HG03064 (cell line): Measurements from ENCODE around the gene AOC2.

ENCODE experiments used
- ATAC-seq: cut with Tn5 transposase; IDR thresholded peaks from one replicate; pipeline ENCODE4 v1.9.1; 2021; ENCODE audit warnings: low read depth; ENCODE audit not compliant: unreplicated experiment

Gene AOC2

DNA sequence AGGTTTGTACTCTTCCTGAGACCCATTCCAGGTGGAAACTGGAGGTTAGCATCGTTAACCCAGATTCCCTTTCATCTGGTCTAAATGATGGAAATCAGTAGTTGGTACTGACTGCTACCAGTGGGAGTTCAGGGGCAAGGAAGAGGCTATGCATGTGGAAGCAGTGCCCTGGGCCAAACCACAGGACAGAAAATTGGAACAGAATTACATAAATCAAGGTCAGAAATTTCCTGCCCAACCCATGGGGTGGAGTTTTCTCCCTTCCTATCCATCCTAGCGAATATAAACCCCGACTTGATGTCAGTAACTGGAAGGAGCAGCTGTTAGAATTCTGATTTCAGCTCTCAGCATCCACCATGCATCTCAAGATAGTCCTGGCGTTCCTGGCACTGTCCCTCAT is at the start of gene AOC2:
Gene AOC2, plus strand, starts transcription at position 310 of the 400 bp plus-strand sequence. Its CDS starts 47 bp downstream, at position 357.
- ATAC-seq = no peak

DNA sequence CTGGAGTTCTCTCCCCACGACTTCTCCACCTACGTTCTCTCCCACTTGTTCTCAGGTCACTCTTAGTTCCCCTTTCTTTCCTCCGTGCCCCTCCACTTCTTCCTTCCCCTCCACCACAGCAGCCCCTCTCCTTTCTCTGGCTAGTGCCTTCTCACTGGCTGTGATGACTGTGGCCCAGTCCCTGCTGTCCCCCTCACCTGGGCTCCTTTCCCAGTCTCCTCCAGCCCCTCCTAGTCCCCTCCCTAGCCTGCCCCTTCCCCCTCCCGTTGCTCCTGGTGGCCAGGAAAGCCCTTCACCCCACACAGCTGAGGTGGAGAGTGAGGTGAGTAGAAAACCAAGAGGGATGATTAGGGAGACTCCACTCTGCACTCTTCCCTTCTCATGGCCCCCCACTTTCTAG is 49.3 kb upstream of the AOC2 start:
- ATAC-seq = no peak

- ATAC-seq = no peak
These were observed 48.9 kb upstream of the AOC2 start for GRCh38 chr17:42795465-42795864.

- ATAC-seq = no peak
These were observed 48.2 kb upstream of the AOC2 start for GRCh38 chr17:42796066-42796758.

DNA sequence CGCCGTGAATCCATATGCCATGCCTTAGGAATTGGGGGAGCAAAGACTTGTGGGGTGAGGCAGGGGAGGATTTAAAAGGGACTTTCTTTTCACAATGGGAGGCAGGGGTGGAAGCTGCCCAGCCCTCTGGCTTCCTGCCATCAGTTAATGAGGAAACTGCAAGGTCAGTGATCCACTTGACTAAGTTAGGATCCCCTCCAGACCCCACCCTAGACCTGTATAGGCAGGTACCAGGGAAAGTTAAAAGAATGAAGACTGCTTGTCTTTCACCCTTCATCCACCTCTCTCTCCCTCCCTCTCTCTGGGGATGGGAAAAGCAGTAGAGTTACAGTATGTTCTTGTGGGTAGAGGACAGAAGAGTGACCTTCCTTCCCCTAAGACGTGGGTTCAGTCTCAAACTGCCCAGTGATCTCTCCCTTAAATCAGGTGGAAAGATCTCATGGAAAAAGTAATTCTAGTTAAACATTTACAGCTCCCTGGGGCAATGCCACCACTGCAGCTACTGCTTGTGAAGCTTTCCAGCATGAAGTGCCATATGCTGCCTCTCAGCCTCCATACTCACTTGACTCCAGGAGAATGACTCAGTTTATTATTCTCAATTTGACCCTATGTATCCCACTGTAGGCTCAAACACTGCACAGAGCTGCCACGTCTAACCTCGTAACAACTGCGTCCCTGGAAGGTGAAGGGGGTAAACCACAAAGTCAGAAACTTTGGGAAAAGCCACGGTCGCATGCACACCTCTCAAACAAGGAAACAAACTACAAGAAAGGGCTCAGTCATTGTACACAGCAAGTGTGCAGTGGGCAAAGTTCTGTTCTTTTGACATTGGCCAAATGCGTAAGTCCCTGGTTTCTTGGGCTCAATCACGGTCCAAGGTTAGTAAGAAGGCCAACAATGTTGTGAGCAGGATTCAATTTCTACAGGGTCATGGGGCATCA is 47.0 kb upstream of the AOC2 start:
- ATAC-seq = no peak

DNA sequence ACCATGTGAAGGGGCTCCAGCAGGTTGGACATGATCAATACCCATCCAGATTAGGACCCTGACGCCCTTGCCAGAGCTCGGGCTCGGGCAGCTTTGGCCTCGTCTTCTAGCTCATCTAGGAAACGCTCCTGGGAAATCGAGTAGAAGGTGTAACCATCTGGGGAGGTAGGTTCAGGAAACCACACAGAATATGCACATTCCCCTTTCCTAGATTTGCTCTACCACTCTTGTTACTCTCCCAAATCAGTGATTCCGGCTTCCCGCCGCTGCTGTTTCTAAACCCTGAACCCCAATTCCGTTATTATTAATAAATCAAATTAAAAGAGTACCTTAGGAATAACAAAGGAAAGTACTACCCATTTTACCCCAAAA is 46.4 kb upstream of the AOC2 start:
- ATAC-seq = no peak

DNA sequence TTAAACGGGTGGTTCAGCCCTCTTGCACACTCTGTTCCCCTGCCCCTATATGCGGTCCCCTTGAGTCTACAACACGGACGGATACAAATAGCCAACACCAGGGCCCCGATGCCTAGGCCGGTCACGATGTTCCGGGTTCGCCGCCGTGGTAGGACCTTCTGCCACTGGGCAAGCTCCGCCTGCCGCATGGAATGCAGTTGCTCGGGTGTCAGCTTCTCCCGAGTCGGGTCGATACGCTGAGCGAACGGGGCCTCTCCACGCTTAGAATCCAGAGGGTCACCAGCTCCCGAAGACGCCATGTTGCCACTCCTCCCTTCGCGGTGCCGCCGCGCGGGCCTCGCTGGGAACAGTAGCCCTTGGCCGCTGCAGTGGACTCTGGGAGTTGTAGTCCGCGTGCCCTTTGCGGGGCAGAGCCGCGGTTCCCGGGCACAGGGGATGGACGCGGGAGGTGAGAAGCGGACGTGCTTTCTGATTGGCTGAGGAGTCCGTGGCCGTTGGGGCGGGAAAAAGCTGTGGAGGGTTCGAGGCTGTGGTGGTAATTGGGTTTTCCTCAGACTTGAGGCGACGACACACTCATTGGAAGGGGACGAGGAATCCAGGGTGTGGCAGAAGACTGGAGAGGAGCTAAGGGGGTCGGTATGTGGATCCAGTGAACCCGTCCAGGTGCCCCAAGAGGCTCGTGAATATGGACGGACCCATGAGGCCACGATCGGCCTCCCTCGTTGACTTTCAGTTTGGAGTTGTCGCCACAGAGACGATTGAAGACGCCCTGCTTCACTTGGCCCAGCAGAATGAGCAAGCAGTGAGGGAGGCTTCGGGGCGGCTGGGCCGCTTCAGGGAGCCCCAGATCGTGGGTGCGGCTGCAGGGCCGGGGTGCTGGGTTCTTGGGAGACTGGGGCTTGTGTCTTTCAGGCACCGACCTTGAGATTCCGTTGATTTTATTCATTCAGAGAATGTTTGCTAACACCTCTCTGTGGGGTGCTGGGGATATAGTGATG is 45.7 kb upstream of the AOC2 start, which contains the start of the genes CNTD1 and COA3:
Gene CNTD1, plus strand, starts transcription at position 479 of the 998 bp plus-strand sequence. Its CDS starts 207 bp downstream, at position 686.
Gene COA3, minus strand, starts transcription at position 322 of the 998 bp plus-strand sequence. Its CDS starts 23 bp downstream, at position 299.
- no peak for ATAC-seq

GRCh38 chr17:42803074-42803883 is 41.1 kb upstream of the AOC2 start:
- ATAC-seq = no peak

DNA sequence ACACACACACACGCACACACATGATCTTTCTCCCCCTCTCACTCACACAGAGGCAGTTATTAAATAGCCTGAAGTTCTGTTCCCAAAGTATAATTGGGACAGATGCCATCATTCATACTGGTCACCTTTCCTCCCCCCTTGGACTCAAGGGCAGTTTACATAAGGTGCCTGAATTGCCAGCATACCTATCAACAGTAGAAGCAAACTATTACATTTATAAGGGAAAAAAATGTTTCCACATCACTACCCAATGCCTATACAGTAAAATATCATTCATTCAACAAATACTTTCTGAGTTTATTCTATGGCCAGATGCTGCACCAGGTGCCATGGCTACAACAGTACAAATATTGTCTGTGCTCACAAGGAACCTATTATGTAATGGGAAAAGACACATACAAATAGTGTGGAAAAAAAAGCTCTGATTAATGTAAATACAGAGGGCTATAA is 39.4 kb upstream of the AOC2 start:
- ATAC-seq = no peak

- no peak for ATAC-seq
These were observed 38.1 kb upstream of the AOC2 start for GRCh38 chr17:42806249-42806648.

DNA sequence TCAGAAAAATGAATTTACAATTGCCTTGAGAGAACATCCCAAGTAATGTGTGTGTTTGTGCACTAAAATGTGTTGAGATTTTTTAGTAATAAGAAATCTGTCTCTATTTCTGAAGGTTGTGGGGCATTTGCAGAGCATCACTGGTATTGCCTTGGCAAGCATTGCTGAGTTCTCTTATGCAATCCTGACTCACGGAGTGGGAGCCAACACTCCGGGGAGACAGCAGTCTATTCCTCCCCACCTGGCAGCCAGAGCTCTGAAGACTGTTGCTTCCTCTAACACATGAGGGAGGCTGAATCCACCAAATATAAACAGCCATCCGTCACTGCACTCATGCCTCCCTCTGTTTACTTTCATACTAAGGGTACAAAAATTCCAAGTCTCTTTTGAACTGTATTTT is 35.1 kb upstream of the AOC2 start:
- ATAC-seq = no peak

- no peak for ATAC-seq
These were observed 29.6 kb upstream of the AOC2 start for GRCh38 chr17:42814633-42815399.

DNA sequence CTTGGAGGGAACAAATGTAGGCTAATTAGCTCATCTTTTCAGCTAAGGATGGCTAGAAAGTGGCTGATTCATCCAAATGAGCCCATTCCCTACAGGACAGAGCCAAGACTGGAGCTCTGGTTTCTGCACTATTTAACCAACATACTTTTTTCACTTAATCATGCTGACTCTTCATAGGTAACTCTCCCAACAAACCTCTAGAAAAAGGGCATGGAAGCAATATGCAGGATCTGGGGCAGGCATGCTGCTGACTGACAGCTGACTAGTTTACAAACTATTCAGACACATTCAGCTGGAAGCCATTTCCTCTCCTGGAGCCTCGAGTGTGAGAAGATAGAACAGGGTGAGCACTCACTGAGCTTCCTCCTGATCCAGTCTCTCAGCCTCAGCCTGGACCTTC is 26.5 kb upstream of the AOC2 start:
- no peak for ATAC-seq

DNA sequence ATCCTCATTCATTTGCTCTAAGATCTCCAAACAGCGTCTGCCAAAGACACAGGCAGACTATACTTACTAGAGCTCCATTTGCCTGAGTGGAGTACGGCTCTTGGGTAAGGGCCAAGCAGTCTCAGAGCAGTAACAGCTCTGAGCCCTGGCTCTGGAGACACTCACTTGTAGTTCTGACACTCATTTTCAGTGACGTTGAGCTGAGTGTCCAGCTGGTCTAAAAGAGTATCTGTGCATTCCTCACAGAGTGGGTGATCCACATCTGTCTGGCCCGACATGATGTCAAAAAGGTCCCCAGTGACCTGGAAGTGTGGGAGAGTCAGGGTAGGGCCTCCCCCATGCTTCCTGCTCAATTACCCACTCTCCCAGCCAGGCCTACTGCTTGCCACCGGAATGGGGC is 26.0 kb upstream of the AOC2 start:
- ATAC-seq = no peak

DNA sequence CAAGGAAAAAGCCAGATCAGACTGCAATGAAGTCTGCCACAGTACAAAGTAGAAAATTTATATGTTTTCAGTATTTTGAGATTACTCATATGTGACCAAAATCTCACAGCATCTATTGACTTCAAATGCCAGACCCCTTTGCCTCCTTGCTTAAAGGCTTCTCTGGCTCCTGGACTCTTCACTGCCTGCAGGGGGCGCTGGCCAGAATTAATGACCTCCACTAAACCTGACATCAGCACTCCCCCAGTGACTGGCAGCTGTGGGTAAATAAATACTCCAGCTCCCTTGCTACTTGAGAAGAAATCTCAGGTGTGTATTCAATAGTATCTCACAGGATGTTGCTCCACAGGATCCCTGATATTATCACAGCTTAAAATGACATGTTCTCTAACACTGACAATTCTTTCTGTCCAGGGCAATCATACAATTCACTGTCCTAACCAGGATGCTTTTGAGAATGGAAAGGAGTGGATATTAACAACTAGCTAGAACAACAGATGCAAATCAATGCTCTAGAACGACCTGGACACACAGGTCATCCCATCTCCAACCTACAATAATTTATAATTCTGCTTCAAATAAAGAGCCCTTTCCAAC is 24.3 kb upstream of the AOC2 start:
- no peak for ATAC-seq

DNA sequence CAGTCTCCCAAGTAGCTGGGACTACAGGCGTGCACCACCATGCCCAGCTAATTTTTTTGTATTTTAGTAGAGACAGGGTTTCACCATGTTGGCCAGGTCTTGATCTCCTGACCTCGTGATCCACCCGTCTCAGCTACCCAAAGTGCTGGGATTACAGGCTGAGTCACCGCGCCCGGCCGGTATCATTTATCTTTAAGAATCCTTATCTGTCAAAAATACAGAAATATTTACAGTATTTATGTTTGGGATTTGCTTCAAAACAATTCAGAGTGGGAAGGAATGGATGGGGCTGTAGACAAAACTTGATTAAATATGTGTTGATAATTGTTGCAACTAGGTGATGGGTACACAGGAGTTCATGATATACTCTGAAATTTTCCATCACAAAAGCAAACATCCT is 23.2 kb upstream of the AOC2 start:
- ATAC-seq = no peak

DNA sequence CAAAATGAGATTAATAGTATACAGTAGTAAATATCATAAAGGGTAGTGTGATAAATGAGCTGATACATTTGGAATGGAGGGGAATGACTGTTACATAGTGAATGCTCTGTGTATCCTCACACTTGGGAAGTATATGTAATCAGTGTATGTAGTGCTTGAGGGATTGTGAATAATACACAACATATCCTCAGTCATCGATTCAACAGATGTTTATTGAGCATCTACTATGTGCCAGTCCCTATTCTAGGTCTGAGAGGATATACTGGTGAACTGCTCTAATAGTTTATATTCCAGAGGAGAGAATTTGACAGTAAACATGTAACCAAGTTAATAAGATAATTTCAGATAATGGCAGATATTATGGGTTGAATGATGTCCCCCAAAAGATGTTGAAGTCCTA is 16.9 kb upstream of the AOC2 start:
- ATAC-seq = no peak

DNA sequence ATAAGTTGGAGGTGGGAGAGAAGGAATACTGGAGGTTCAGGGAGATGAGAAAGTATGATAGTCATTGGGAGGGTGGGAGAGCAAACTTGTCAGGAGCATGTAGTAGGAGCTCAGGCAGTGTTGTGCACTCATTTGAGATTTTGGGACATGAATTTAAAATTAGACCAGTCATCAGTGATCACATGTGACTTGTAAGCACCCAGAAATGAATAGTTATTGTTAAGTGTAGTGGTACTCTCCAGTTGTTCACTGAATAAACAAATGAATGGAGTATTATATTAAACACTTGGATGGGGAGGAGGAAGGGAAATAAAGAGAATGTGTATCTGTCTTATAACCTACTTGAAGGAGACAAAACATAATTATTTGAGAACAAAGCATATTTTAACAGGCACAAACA is 13.4 kb upstream of the AOC2 start:
- ATAC-seq = no peak
